IgD-negative memory B cell (primary cell): ENCODE results near the gene ZNF77. TPM values are rescaled to one million over a fixed set of nuclear protein-coding genes. Genes with fewer than 3 reads are reported as not detected.
"Not testable (repeated sequence)": the region's sequence is repeated elsewhere in the genome, so short reads cannot be mapped to it uniquely, and the experiment has no call there.

ENCODE experiments used
- H3K27ac Mint-ChIP-seq, 3 donors: one replicate each; pipeline ENCODE4 v1.8.0; 2020 to 2022; ENCODE audit warnings: mild to moderate bottlenecking in 3 of 3, mixed read lengths in 3 of 3, moderate library complexity in 1 of 3
- H3K27me3 Mint-ChIP-seq: one replicate; pipeline ENCODE4 v1.8.0; 2021; ENCODE audit warnings: mixed read lengths
- H3K36me3 Mint-ChIP-seq: one replicate; pipeline ENCODE4 v1.8.0; 2020; ENCODE audit warnings: mild to moderate bottlenecking, mixed read lengths
- H3K4me1 Mint-ChIP-seq, 3 donors: one replicate each; pipeline ENCODE4 v1.8.0; 2020 to 2022; ENCODE audit warnings: mixed read lengths in 3 of 3, mild to moderate bottlenecking in 1 of 3
- H3K4me3 Mint-ChIP-seq, 4 donors: one replicate each; pipeline ENCODE4 v1.8.0; 2020 to 2022; ENCODE audit warnings: mild to moderate bottlenecking in 4 of 4, mixed read lengths in 4 of 4, moderate library complexity in 3 of 4
- H3K9me3 Mint-ChIP-seq, 3 donors: one replicate each; pipeline ENCODE4 v1.8.0; 2020 to 2021; ENCODE audit warnings: mixed read lengths in 3 of 3, mild to moderate bottlenecking in 1 of 3
- polyA plus RNA-seq: library from polyadenylated mRNA; unstranded; fragments of 300-500 nt; fragmentation: Illumina TruSeq; gene quantifications from one replicate; pipeline ENCODE4 v1.2.3, GENCODE V29; 2021

The ZNF77 gene
- polyA plus RNA-seq, 1 donor from 2014 or later = 1.7 TPM

DNA sequence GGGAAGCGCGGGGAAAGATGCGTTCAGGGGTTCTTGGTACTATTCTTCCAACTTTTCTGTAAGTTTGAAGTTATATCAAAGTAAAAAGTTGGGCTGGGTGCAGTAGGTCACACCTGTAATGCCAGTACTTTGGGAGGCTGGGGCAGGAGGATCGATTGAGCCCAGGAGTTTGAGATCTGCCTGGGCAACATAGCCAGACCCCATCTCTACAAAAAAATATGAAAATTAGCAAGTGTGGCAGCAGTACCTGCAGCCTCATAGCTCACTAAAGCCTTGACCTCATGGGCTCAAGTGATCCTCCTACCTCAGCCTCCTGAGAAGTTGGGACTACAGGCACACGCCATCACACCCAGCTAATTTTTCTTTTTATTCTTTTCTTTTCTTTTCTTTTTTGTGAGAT, 12.4 kb upstream of the ZNF77 start:
- Mint-ChIP-seq H3K4me1 (peaks cover 3 to 9% (median 4%) of the 10 kb centered on the region in 3 donors), H3K9me3 (no peaks in the 10 kb centered on the region), H3K36me3 (peaks cover 3% of the 10 kb centered on the region), H3K27me3 (peaks cover 3% of the 10 kb centered on the region), H3K4me3 (no peak overlapping the region), H3K27ac (peak overlapping the region in 2 of 3 donors; percentile 67)

DNA sequence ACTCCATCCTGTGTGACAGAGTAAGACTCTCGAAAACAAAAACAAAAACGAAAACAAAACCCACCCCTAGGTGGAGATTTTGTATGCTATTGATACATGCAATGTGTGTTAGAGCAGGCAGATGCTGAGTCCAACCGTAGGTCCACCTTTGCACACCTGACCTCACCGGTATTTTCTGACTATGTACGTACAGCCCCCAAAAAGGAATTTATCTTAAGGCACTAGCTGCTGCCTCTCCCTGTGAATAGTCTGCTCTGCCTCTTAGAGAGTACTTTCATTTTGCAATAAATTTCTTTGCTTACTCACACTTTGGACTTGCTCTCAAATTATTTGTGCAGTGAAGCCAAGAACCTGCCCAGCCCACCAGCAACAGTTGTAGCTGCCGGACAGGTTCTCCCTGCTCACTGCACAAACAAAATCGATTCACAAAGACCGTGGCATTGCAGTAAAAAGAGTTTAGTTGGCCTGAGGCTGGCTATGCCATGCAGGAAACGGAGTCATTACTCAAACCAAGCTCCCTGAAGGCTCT, 8.2 kb upstream of the ZNF77 start:
- H3K4me3 Mint-ChIP-seq = peak overlapping the region in 1 of 4 donors; percentile 17
- H3K4me1 Mint-ChIP-seq = peaks cover 12 to 27% (median 12%) of the 10 kb centered on the region in 3 donors
- no peaks in the 10 kb centered on the region for H3K9me3 Mint-ChIP-seq
- H3K27me3 Mint-ChIP-seq = no peaks in the 10 kb centered on the region
- peak overlapping the region in 1 of 3 donors; percentile 19 for H3K27ac Mint-ChIP-seq
- no peaks in the 10 kb centered on the region for H3K36me3 Mint-ChIP-seq

- peaks cover 2% of the 10 kb centered on the region for H3K36me3 Mint-ChIP-seq
- H3K4me1 Mint-ChIP-seq = peaks cover 11 to 22% (median 13%) of the 10 kb centered on the region in 3 donors
- no peaks in the 10 kb centered on the region for H3K9me3 Mint-ChIP-seq
- peak overlapping the region; percentile 89 to 99 (median 99) for H3K27ac Mint-ChIP-seq
- no peaks in the 10 kb centered on the region for H3K27me3 Mint-ChIP-seq
- peak overlapping the region; percentile 88 to 99 (median 98) for H3K4me3 Mint-ChIP-seq
These were observed 5.7 kb upstream of the ZNF77 start for GRCh38 chr19:2950286-2951124.

DNA sequence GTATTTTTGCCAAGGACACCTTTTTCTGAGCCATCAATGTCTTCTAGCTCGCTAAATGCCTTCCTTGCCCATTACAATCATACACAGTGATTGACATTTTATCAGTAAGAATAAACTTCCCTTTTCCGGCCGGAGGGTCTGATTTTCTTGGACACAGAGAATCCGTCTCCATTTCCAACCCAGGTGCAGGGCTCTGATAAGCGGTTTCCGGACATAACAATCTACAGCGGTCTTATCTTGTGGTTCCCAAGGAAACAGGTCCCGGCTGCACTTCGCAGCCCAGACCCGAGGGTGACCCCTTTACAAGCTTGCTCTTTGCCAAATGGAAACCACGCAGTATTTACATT, 5.1 kb upstream of the ZNF77 start:
- H3K27me3 Mint-ChIP-seq = no peaks in the 10 kb centered on the region
- H3K9me3 Mint-ChIP-seq = no peaks in the 10 kb centered on the region
- H3K4me3 Mint-ChIP-seq = peak overlapping the region; percentile 88 to 99 (median 98)
- H3K27ac Mint-ChIP-seq = peak overlapping the region; percentile 89 to 99 (median 99)
- H3K36me3 Mint-ChIP-seq = peaks cover 2% of the 10 kb centered on the region
- peaks cover 13 to 22% (median 15%) of the 10 kb centered on the region in 3 donors for H3K4me1 Mint-ChIP-seq

DNA sequence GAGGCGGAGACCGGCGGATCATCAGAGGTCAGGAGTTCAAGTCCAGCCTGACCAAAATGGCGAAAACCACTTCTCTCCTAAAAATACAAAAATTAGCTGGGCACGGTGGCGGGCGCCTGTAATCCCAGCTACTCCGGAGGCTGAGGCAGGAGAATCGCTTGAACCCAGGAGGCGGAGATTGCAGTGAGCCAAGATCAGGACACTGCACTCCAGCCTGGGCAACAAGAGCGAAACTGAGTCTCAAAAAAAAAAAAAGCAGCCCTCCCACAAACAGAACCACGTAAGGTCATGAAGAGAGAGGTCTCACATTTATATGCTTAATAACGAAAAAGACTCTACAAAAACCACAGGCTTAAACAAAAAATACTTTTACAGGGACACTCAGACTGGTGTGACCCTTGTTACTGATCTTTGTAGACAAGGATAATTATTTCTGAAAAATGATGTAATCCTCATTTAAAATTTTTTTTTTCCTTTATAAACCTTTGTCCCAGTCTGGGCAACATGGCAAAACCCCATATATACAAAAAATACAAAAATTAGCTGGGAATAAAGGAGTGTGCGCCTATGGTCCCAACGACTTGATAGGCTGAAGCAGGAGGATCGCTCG, 909 bp upstream of the ZNF77 start:
- peak overlapping the region in 2 of 3 donors; percentile 85 to 98 for H3K27ac Mint-ChIP-seq
- no peaks in the 10 kb centered on the region for H3K27me3 Mint-ChIP-seq
- H3K9me3 Mint-ChIP-seq = no peaks in the 10 kb centered on the region
- H3K4me3 Mint-ChIP-seq = peak overlapping the region; percentile 86 to 99 (median 97)
- H3K4me1 Mint-ChIP-seq = peaks cover 17 to 18% (median 18%) of the 10 kb centered on the region in 3 donors
- peaks cover 2% of the 10 kb centered on the region for H3K36me3 Mint-ChIP-seq

DNA sequence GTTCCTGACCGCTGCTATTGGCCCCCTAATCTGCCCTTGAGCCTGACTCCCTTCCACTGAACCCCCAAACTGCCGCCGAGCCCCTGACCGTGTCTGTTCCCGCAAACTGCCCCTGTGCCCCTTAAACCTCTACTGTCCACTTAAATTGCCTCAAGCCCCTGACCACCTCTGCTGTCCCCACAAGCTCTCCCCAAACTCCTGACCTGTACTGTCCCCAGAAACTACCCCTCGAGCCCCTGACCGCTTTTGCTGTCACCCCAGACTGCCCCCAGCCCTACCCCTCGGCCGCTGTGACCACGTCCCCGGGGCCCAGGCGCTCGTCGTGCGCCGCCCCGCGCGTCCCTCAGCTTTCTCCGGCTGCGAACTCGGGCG, 382 bp downstream of the ZNF77 start:
- peaks cover 2% of the 10 kb centered on the region for H3K36me3 Mint-ChIP-seq
- peaks cover 7 to 13% (median 10%) of the 10 kb centered on the region in 3 donors for H3K4me1 Mint-ChIP-seq
- H3K27ac Mint-ChIP-seq = no peak overlapping the region
- no peaks in the 10 kb centered on the region for H3K27me3 Mint-ChIP-seq
- H3K9me3 Mint-ChIP-seq = no peaks in the 10 kb centered on the region
- H3K4me3 Mint-ChIP-seq = peak overlapping the region; percentile 86 to 99 (median 97)

DNA sequence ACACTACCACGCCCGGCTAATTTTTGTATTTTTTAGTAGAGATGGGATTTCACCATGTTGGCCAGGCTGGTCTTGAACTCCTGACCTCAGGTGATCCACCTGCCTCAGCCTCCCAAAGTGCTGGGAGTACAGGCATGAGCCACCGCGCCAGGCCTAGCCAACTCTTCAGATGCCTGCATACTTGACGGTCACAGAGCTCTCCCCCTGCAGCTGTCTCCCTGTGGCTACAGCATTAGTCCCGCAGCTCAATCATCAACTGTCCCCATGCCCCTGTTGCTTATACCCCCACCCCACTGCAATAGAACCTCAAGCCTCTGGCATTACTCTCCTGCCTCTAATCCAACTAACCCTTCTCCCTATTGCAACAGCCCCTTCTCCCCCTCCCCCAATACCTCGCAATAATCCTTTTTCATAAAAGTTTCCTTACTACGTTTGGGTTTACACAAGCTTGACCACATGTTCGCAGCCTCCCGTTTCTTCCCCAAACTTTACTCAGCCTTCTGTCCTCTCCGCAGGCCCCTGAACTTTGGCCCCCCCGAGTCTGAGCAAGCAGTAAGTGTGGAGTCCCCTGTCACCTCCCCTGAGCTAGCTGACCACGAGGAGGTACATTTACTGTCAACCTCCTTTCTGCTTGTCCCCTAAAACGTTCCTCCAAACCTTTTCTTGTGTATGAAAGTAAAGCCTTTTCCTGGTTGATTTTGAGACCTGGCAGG, 1.7 kb downstream of the ZNF77 start:
- Mint-ChIP-seq H3K4me3 (peak overlapping the region; percentile 17 to 79 (median 56)), H3K4me1 (peaks cover 0 to 8% (median 7%) of the 10 kb centered on the region in 3 donors), H3K9me3 (no peaks in the 10 kb centered on the region), H3K27me3 (no peaks in the 10 kb centered on the region), H3K27ac (peak overlapping the region in 1 of 3 donors; percentile 75), H3K36me3 (peaks cover 4% of the 10 kb centered on the region)

GRCh38 chr19:2935863-2936262, 8.9 kb downstream of the ZNF77 start:
- Mint-ChIP-seq H3K4me3 (peak overlapping the region in 2 of 4 donors; percentile 22 to 23), H3K36me3 (peaks cover 19% of the 10 kb centered on the region), H3K9me3 (peaks cover 15 to 19% (median 16%) of the 10 kb centered on the region in 3 donors)
- not testable (repeated sequence) for H3K27me3 Mint-ChIP-seq, H3K27ac Mint-ChIP-seq, H3K4me1 Mint-ChIP-seq

DNA sequence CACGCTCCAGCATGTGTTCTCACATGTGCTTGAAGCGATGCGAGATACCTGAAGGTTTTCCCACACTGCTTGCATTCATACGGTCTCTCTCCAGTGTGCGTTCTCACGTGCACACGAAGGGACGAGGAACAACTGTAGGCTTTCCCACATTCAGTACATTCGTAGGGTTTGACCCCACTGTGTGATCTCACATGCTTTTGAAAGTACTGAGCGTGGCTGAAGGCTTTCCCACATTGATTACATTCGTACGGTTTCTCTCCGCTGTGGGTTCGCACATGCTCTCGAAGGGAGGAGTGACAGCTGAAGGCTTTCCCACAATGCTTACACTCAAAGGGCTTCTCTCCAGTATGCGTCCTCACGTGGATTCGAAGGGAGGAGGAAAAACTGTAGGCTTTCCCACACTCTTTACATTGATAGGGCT, 11.3 kb downstream of the ZNF77 start:
- peaks cover 19 to 20% (median 19%) of the 10 kb centered on the region in 3 donors for H3K9me3 Mint-ChIP-seq
- H3K27ac Mint-ChIP-seq = no peak overlapping the region
- peaks cover 0 to 2% (median 1%) of the 10 kb centered on the region in 3 donors for H3K4me1 Mint-ChIP-seq

DNA sequence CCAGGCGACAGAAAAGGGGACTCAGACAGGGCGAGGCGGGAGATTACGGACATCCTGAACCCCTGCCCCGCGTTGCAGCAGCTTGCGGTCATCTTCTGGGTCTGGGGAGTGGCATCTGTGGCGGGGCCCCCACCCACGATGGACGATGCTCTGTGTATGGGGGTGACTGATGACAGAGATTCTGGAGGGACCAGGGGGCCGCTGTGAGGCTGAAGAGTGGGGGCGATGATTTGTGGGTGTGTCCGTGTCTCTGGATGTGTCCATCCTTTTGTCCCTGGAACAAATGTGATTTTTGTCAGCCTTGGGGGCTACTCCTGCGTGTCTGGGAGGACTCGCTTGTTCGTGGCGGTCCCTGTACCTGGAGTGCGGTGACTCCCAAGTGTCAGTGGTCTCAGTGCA, 17.7 kb downstream of the ZNF77 start:
- Mint-ChIP-seq H3K4me3 (no peak overlapping the region), H3K27me3 (no peaks in the 10 kb centered on the region), H3K36me3 (peaks cover 8% of the 10 kb centered on the region), H3K27ac (no peak overlapping the region), H3K4me1 (peaks cover 0 to 2% (median 1%) of the 10 kb centered on the region in 3 donors), H3K9me3 (peaks cover 5 to 10% (median 9%) of the 10 kb centered on the region in 3 donors)

More for the DNA sequence above, 11.3 kb downstream of the ZNF77 start:
- peaks cover 20% of the 10 kb centered on the region for H3K36me3 Mint-ChIP-seq
- no peak overlapping the region for H3K4me3 Mint-ChIP-seq
- no peaks in the 10 kb centered on the region for H3K27me3 Mint-ChIP-seq

- no peak overlapping the region for H3K4me3 Mint-ChIP-seq
- H3K4me1 Mint-ChIP-seq = peaks cover 0 to 2% (median 1%) of the 10 kb centered on the region in 3 donors
- peaks cover 6% of the 10 kb centered on the region for H3K36me3 Mint-ChIP-seq
- H3K9me3 Mint-ChIP-seq = peaks cover 4 to 8% (median 7%) of the 10 kb centered on the region in 3 donors
- peak overlapping the region in 1 of 3 donors; percentile 90 for H3K27ac Mint-ChIP-seq
- no peaks in the 10 kb centered on the region for H3K27me3 Mint-ChIP-seq
These were observed 18.3 kb downstream of the ZNF77 start for GRCh38 chr19:2926341-2927031.

DNA sequence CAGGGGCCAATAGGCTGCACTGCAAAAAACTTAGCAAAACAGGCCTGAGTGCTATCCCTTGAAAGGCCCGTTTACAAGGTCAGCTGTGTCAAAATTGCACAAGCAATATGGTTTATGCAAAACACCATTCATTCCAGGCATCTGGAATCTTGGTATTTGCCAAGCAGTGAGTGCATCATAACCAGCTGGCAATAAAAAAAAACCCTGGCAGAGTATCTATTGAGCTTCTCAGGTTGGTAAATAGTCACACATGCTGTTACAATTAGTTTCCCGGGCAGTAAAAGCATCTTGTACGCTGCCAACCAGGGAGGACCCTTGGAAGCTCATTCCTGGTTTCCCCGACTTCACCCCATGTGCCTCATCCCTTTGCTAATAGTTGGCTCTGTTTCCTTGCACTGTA, 21.3 kb downstream of the ZNF77 start:
- no peak overlapping the region for H3K4me3 Mint-ChIP-seq
- no peaks in the 10 kb centered on the region for H3K9me3 Mint-ChIP-seq
- no peaks in the 10 kb centered on the region for H3K27me3 Mint-ChIP-seq
- H3K36me3 Mint-ChIP-seq = peaks cover 2% of the 10 kb centered on the region
- no peaks in the 10 kb centered on the region for H3K4me1 Mint-ChIP-seq
- no peak overlapping the region for H3K27ac Mint-ChIP-seq

GRCh38 chr19:2922987-2923386, 21.8 kb downstream of the ZNF77 start:
- Mint-ChIP-seq H3K9me3 (peaks cover 0 to 3% (median 2%) of the 10 kb centered on the region in 3 donors), H3K4me1 (no peaks in the 10 kb centered on the region), H3K27me3 (no peaks in the 10 kb centered on the region), H3K4me3 (no peak overlapping the region), H3K27ac (no peak overlapping the region), H3K36me3 (peaks cover 3% of the 10 kb centered on the region)
